Gastroesophageal sphincter (tissue), 4 donors: ENCODE results near the gene USP12. TPM values are rescaled to one million over a fixed set of nuclear protein-coding genes. Genes with fewer than 3 reads are reported as not detected.

ENCODE experiments used
- ATAC-seq: fragments of 150-250 bp; one replicate; pipeline ENCODE4 v1.9.1; 2016; ENCODE audit warnings: mild to moderate bottlenecking, moderate library complexity
- H3K27ac ChIP-seq, 4 donors: fragments of 200-600 bp; sonication (generic) in 3 of 4; 1 replicate in 3 of 4; 2 replicates in 1 of 4; pipeline ENCODE4 v1.5.1; 2016 to 2019
- H3K27me3 ChIP-seq: fragments of 200-600 bp; sonication (generic); one replicate; pipeline ENCODE4 v1.5.1; 2019
- H3K36me3 ChIP-seq, 2 donors: fragments of 200-600 bp; sonication (generic); one replicate each; pipeline ENCODE4 v1.5.1; 2019; ENCODE audit warnings: control low read depth in 1 of 2
- H3K4me1 ChIP-seq, 3 donors: fragments of 200-600 bp; sonication (generic); 1 replicate in 2 of 3; 2 replicates in 1 of 3; pipeline ENCODE4 v1.5.1; 2016 to 2019; ENCODE audit warnings: control low read depth in 2 of 3
- H3K4me3 ChIP-seq, 2 donors: fragments of 200-600 bp; sonication (generic); one replicate each; pipeline ENCODE4 v1.5.1; 2019; ENCODE audit warnings: mild to moderate bottlenecking in 1 of 2, moderate library complexity in 1 of 2
- H3K9me3 ChIP-seq, 3 donors: fragments of 200-600 bp; sonication (generic); one replicate each; pipeline ENCODE4 v1.5.1; 2017 to 2019; ENCODE audit warnings: control low read depth in 2 of 3
- EP300 ChIP-seq: sonication (generic); formaldehyde crosslinking; IDR thresholded peaks from one replicate; pipeline ENCODE4 v1.6.1; 2017; ENCODE audit warnings: antibody characterized with exemption, mild to moderate bottlenecking
- POLR2A ChIP-seq, 2 donors: fragments of 450-650 bp; IDR thresholded peaks; one replicate each; pipeline ENCODE4 v1.6.1; 2017; ENCODE audit warnings: antibody characterized with exemption in 2 of 2, mild to moderate bottlenecking in 2 of 2, moderate library complexity in 1 of 2
- POLR2AphosphoS5 ChIP-seq: sonication (generic); formaldehyde crosslinking; IDR thresholded peaks from one replicate; pipeline ENCODE4 v1.6.1; 2017; ENCODE audit warnings: antibody characterized with exemption
- WGBS, 2 donors: methylation state at CpG; one replicate each; pipeline ENCODE4 v1.1.5; 2018; ENCODE audit warnings: low coverage in 1 of 2; 5-methylcytosine and 5-hydroxymethylcytosine counted together
- total RNA-seq, 4 donors: library from RNA; depleted of rRNA; stranded (reverse); fragments of >200 nt; gene quantifications; one replicate each; pipeline ENCODE4 v1.1.0, GENCODE V29; 2016
- TF ChIP-seq, protein P1 (sequence below), 4 experiments: fragments of 200-600 bp in 2 of 4; fragments of 450-650 bp in 2 of 4; sonication (generic) in 1 of 4; IDR thresholded peaks; one replicate each; pipeline ENCODE4 v1.5.1; 2017 to 2019; ENCODE audit warnings: antibody characterized with exemption in 4 of 4, mild to moderate bottlenecking in 2 of 4, moderate library complexity in 2 of 4

USP12 gene
- total RNA-seq, 4 donors from 2014 or later, result 55.7 to 116 (median 78.8) TPM

DNA sequence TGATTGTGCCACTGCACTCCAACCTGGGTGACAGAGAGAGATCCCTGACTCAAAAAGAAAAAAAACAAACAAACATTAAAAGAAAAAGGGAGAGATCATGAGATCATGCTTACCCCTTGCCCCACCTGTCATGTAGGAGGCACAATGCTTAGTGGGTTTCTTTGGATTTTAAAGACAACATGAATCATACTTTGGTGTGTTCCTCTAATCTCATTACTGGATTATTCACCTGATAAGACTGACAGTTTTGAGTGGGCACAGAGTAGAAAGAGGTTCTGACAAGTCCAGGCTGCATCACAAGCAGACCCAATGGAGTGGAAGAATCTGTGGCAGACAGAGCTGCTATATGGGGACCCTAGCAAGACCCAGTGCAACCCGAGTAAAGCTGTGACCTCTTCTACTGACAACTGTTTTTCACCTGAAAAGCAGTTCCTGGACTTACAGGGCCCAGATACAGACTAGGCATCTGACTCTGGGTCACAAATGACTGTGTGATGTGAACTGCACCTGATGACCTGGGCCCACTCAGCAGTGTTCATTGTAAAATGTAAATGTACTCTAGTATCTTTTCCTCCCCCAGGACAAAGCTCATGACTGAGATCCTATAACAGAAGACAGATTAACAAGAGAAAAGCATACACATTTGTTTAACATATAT, 28.9 kb upstream of the USP12 start:
- Histone ChIP-seq H3K4me3 (no peak overlapping the region), H3K27me3 (no peaks in the 10 kb centered on the region), H3K4me1 (peaks cover 0 to 2% (median 0%) of the 10 kb centered on the region in 3 donors), H3K27ac (no peak overlapping the region), H3K36me3 (no peaks in the 10 kb centered on the region), H3K9me3 (no peaks in the 10 kb centered on the region)
- no peak for TF ChIP-seq POLR2A (IDR thresholded peaks at IDR 0.05)
- TF ChIP-seq, protein P1, sequence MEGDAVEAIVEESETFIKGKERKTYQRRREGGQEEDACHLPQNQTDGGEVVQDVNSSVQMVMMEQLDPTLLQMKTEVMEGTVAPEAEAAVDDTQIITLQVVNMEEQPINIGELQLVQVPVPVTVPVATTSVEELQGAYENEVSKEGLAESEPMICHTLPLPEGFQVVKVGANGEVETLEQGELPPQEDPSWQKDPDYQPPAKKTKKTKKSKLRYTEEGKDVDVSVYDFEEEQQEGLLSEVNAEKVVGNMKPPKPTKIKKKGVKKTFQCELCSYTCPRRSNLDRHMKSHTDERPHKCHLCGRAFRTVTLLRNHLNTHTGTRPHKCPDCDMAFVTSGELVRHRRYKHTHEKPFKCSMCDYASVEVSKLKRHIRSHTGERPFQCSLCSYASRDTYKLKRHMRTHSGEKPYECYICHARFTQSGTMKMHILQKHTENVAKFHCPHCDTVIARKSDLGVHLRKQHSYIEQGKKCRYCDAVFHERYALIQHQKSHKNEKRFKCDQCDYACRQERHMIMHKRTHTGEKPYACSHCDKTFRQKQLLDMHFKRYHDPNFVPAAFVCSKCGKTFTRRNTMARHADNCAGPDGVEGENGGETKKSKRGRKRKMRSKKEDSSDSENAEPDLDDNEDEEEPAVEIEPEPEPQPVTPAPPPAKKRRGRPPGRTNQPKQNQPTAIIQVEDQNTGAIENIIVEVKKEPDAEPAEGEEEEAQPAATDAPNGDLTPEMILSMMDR (IDR thresholded peaks at IDR 0.05), result no peak
- no peak for TF ChIP-seq POLR2AphosphoS5
- TF ChIP-seq EP300, result no peak
- ATAC-seq, result no peak
- WGBS, 2 donors, result 71 to 80% methylated on average over 1 of the region's 1 CpG

DNA sequence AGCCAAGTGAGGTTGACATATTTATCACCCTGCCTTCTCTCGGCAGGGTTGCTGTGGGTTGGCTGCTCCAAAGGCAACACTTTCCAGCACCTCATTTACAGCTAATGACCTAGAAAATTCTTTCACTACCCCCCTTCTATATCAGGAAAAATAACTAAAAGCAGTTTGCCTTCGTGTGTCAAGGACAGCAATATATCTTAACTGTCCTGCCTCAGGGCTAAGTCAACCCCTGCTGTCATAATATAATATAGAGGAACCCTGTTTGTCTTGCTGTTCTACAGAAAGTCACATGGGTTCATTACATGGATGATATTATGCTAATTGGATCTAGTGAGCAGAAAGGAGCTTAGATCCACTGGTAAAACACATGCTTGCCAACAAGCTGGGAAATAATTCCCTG, 28.1 kb upstream of the USP12 start:
- Histone ChIP-seq H3K36me3 (no peaks in the 10 kb centered on the region), H3K9me3 (no peaks in the 10 kb centered on the region), H3K4me3 (no peak overlapping the region), H3K27ac (no peak overlapping the region), H3K4me1 (peaks cover 0 to 9% (median 0%) of the 10 kb centered on the region in 3 donors), H3K27me3 (no peaks in the 10 kb centered on the region)
- ATAC-seq, result no peak
- TF ChIP-seq POLR2A (IDR thresholded peaks at IDR 0.05) (no peak), EP300 (no peak), POLR2AphosphoS5 (no peak)
- TF ChIP-seq, protein P1 (IDR thresholded peaks at IDR 0.05), result no peak
- 46 to 67% methylated on average over 1 to 2 of the region's 2 CpGs for WGBS, 2 donors

DNA sequence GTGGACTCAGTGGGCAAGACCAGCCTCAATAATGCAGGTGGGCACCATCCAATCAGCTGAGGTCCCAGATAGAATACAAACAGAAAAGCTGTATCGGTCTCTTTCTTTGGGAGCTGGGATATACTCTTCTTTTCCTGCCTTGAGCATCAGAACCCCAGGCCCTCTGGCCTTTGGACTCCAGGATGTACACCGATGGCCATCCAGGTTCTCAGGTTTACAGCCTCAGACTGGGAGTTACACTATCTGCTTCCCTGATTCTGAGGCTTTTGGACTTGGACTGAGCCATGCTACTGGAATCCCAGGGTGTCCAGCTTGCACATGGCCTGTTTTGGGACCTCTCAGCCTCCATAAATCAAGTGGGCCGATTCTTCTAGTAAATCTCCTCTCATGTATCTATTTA, 27.6 kb upstream of the USP12 start:
- H3K27ac ChIP-seq, result no peak overlapping the region
- peaks cover 0 to 9% (median 0%) of the 10 kb centered on the region in 3 donors for H3K4me1 ChIP-seq
- no peak overlapping the region for H3K4me3 ChIP-seq
- TF ChIP-seq POLR2AphosphoS5 (no peak), POLR2A (IDR thresholded peaks at IDR 0.05) (no peak), EP300 (no peak)
- TF ChIP-seq, protein P1 (IDR thresholded peaks at IDR 0.05), result no peak
- 86% methylated on average over 3 of the region's 3 CpGs for WGBS, 2 donors
- no peaks in the 10 kb centered on the region for H3K27me3 ChIP-seq
- no peak for ATAC-seq
- H3K9me3 ChIP-seq, result no peaks in the 10 kb centered on the region
- no peaks in the 10 kb centered on the region for H3K36me3 ChIP-seq

DNA sequence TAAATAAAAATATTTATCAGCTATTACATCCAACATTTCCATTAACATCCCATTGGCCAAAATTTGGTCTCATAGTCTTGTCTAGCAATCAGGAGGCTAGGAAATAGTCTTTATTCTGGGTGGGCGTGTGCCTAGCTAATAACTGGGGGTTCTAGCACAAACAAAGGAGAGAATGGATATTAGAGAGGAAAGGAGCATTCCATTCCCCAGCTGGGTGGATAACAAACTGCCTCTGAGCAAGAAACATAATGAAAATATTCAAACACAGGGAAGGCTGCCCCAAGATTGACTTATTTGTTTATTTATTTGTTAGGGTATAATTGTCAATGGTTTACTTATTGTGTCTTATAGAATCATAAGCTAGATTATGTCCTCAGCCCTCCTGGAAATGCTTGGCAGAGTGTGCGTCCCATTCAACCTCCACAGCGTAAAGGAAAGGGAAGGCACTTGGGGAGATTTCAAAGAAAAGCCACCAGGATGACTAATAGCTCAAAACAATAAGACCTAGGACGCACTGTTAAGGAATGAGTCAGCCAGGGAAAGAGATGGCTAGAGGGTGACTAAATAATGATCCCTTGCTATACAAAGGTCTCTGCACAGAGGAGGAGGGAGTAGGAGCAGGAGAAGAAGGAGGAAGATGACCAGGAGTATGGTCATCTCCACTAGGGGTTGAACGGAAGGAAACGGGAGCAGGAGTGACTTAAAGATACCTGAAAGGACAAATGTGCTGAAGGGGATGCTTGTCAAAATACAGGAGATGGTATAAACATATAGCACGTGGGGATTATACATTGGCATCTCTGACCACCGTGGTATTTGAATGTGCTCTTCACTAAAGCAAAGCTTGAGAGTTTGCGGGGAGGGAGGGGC, 23.5 kb upstream of the USP12 start:
- Histone ChIP-seq H3K27me3 (no peaks in the 10 kb centered on the region), H3K9me3 (no peaks in the 10 kb centered on the region), H3K4me3 (no peak overlapping the region), H3K4me1 (peaks cover 0 to 9% (median 0%) of the 10 kb centered on the region in 3 donors), H3K36me3 (no peaks in the 10 kb centered on the region), H3K27ac (peak overlapping the region in 1 of 4 donors; percentile 61)
- peak; percentile 61 for ATAC-seq
- 17 to 42% methylated on average over 7 to 9 of the region's 9 CpGs for WGBS, 2 donors
- TF ChIP-seq EP300 (no peak), POLR2A (IDR thresholded peaks at IDR 0.05) (no peak), POLR2AphosphoS5 (peak; percentile 7)
- TF ChIP-seq, protein P1 (IDR thresholded peaks at IDR 0.05), result no peak
